Colonic mucosa (tissue), 4 donors: ENCODE measurements around the gene DOHH. TPM values are rescaled to one million over a fixed set of nuclear protein-coding genes. Genes with fewer than 3 reads are reported as not detected.
A peak's percentile ranks its signal among the peaks of the same experiment; 100 is the strongest.

ENCODE experiments used
- DNase-seq: peaks from one replicate; pipeline ENCODE4 v3.0.0-alpha.2; 2020
- H3K27ac ChIP-seq: fragments of 200-600 bp; one replicate; pipeline ENCODE4 v1.8.0; 2021
- H3K27me3 ChIP-seq: fragments of 200-600 bp; one replicate; pipeline ENCODE4 v1.8.0; 2021
- H3K36me3 ChIP-seq: fragments of 200-600 bp; one replicate; pipeline ENCODE4 v1.8.0; 2021
- H3K4me1 ChIP-seq: fragments of 200-600 bp; one replicate; pipeline ENCODE4 v1.8.0; 2021; ENCODE audit warnings: mild to moderate bottlenecking
- H3K4me3 ChIP-seq: fragments of 200-600 bp; one replicate; pipeline ENCODE4 v1.8.0; 2021
- H3K9ac ChIP-seq, 2 donors: one replicate each; pipeline ENCODE4 v1.7.0; 2013; ENCODE audit warnings: control low read depth in 2 of 2, low read depth in 2 of 2, low read length in 2 of 2
- H3K9me3 ChIP-seq: fragments of 200-600 bp; one replicate; pipeline ENCODE4 v1.8.0; 2021
- CTCF ChIP-seq: fragments of 200-600 bp; IDR thresholded peaks from one replicate; pipeline ENCODE4 v1.8.0; 2022; ENCODE audit warnings: antibody characterized with exemption, mild to moderate bottlenecking
- intact Hi-C: fragments of 100-400 bp; cut with DNase I; formaldehyde crosslinking; loops from one replicate; pipeline ENCODE4 v1.14.1; 2022
- total RNA-seq, 2 donors: library from RNA; stranded (reverse); fragmentation: NEBNext Ultra II Directional in 1 of 2; extraction: Animal tissue kit (Norgen Biotek cat#: 25700) in 1 of 2; gene quantifications; one replicate each; pipeline ENCODE4 v1.2.1, GENCODE V29; 2021
- donor health status: healthy.
- donor health status: DM: no; HTN: no; CAD: no.
- donor health status: DM: no; HTN: no; CAD: no.

The DOHH gene
- total RNA-seq, 2 donors from 2014 or later: 9.5 to 24.4 TPM

GRCh38 chr19:3516675-3517207, 16.3 kb upstream of the DOHH start:
- Histone ChIP-seq H3K9me3 (no peaks in the 10 kb centered on the region), H3K27me3 (no peaks in the 10 kb centered on the region), H3K4me3 (no peak overlapping the region), H3K36me3 (no peaks in the 10 kb centered on the region), H3K4me1 (peaks cover 5% of the 10 kb centered on the region), H3K27ac (no peak overlapping the region), H3K9ac (no peak overlapping the region)
- TF ChIP-seq CTCF: no peak
- intact Hi-C loops: no loop called here
- peak; percentile 67 for DNase-seq

GRCh38 chr19:3515891-3516422, 15.5 kb upstream of the DOHH start:
- H3K4me3 ChIP-seq: no peak overlapping the region
- H3K9ac ChIP-seq: no peak overlapping the region
- TF ChIP-seq CTCF: no peak
- no peak overlapping the region for H3K27ac ChIP-seq
- H3K4me1 ChIP-seq: peaks cover 5% of the 10 kb centered on the region
- no peaks in the 10 kb centered on the region for H3K9me3 ChIP-seq
- DNase-seq: no peak
- intact Hi-C loops: no loop called here
- no peaks in the 10 kb centered on the region for H3K36me3 ChIP-seq
- no peaks in the 10 kb centered on the region for H3K27me3 ChIP-seq

- intact Hi-C loops: no loop called here
- TF ChIP-seq CTCF: no peak
- Histone ChIP-seq H3K4me3 (no peak overlapping the region), H3K36me3 (no peaks in the 10 kb centered on the region), H3K9me3 (no peaks in the 10 kb centered on the region), H3K27ac (no peak overlapping the region), H3K9ac (no peak overlapping the region), H3K4me1 (peaks cover 5% of the 10 kb centered on the region), H3K27me3 (no peaks in the 10 kb centered on the region)
- no peak for DNase-seq
Observed at GRCh38 chr19:3514930-3515329, 14.5 kb upstream of the DOHH start.

GRCh38 chr19:3513229-3514140, 13.0 kb upstream of the DOHH start:
- Histone ChIP-seq H3K36me3 (no peaks in the 10 kb centered on the region), H3K9me3 (no peaks in the 10 kb centered on the region), H3K4me3 (no peak overlapping the region), H3K27ac (no peak overlapping the region), H3K27me3 (no peaks in the 10 kb centered on the region), H3K9ac (no peak overlapping the region), H3K4me1 (peaks cover 5% of the 10 kb centered on the region)
- no peak for TF ChIP-seq CTCF
- intact Hi-C loops: no loop called here
- DNase-seq: no peak

GRCh38 chr19:3512562-3513228, 12.2 kb upstream of the DOHH start:
- Histone ChIP-seq H3K27ac (no peak overlapping the region), H3K9ac (no peak overlapping the region), H3K4me3 (no peak overlapping the region), H3K36me3 (no peaks in the 10 kb centered on the region), H3K4me1 (peaks cover 5% of the 10 kb centered on the region), H3K27me3 (no peaks in the 10 kb centered on the region), H3K9me3 (no peaks in the 10 kb centered on the region)
- DNase-seq: no peak
- intact Hi-C loops: no loop called here
- no peak for TF ChIP-seq CTCF
